SK-N-SH (cell line): Measurements from ENCODE around the gene LRP4.

Experiments
- CHD2 ChIP-seq: fragments of 150-350 bp; IDR thresholded peaks from 2 replicates; pipeline ENCODE4 v1.6.1; 2018; ENCODE audit warnings: low read length; ENCODE audit not compliant: partially characterized antibody
- CTCF ChIP-seq: fragments of 200-600 bp; sonication (generic); IDR thresholded peaks from 2 replicates; pipeline ENCODE4 v1.6.1; 2017; ENCODE audit warnings: antibody characterized with exemption, mild to moderate bottlenecking, moderate library complexity
- EP300 ChIP-seq, 2 experiments: IDR thresholded peaks; 2 replicates each; pipeline versions ENCODE4 v1.4.0 to v1.6.1; 2012; ENCODE audit warnings: borderline replicate concordance in 1 of 2, low read depth in 1 of 2, low read length in 1 of 2
- JUND ChIP-seq: IDR thresholded peaks from 2 replicates; pipeline ENCODE4 v1.4.0; 2012
- MEF2A ChIP-seq: IDR thresholded peaks from 2 replicates; pipeline ENCODE4 v1.4.0; 2012; ENCODE audit warnings: low read depth, borderline replicate concordance
- NRF1 ChIP-seq: IDR thresholded peaks from 2 replicates; pipeline ENCODE4 v1.6.1; 2012; ENCODE audit warnings: low read depth, mild to moderate bottlenecking, low read length
- POLR2AphosphoS5 ChIP-seq: IDR thresholded peaks from 2 replicates; pipeline ENCODE4 v1.6.1; 2012; ENCODE audit warnings: low read depth, low read length
- RAD21 ChIP-seq: IDR thresholded peaks from 2 replicates; pipeline ENCODE4 v1.6.1; 2012; ENCODE audit warnings: mild to moderate bottlenecking, low read length
- REST ChIP-seq: IDR thresholded peaks from 2 replicates; pipeline ENCODE4 v1.6.1; 2012; ENCODE audit warnings: mild to moderate bottlenecking, low read depth, low read length, moderate library complexity
- RXRA ChIP-seq: IDR thresholded peaks from 2 replicates; pipeline ENCODE4 v1.4.0; 2012; ENCODE audit warnings: low read depth, mild to moderate bottlenecking, borderline replicate concordance
- SIN3A ChIP-seq: IDR thresholded peaks from 2 replicates; pipeline ENCODE4 v1.6.1; 2012; ENCODE audit warnings: low read depth, mild to moderate bottlenecking, low read length, moderate library complexity, borderline replicate concordance
- SMC3 ChIP-seq: IDR thresholded peaks from 2 replicates; pipeline ENCODE4 v1.6.1; 2012; ENCODE audit warnings: low read depth, low read length, improper control_type of control experiment
- TAF1 ChIP-seq: IDR thresholded peaks from 2 replicates; pipeline ENCODE4 v1.6.1; 2012; ENCODE audit warnings: low read depth, mild to moderate bottlenecking, low read length, moderate library complexity, borderline replicate concordance
- TF ChIP-seq, protein P1 (sequence below): fragments of 150-350 bp; IDR thresholded peaks from 2 replicates; pipeline ENCODE4 v1.6.1; 2017; ENCODE audit warnings: antibody characterized with exemption, low read length, low read depth, borderline replicate concordance

DNA sequence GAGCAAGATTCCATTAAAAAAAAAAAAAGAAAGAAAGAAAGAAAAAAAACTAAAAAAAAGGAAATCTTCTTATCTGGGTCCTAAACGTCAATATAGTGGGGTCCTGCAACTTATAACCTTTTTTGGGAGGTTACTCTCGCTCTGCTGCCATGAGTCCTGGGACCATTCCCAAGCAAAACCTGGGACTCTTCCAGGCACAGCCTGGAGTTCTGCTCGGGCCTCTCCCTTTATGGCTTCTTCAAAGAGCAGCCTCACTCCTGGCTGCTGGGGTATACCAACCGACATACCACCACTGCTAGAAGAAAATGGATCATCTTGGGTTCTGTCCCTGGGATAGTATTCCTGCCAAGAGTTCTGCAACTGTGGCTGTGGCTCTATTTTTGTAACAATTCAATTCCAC lies 58.1 kb downstream of the LRP4 start:
- TF ChIP-seq CTCF (no peak), RXRA (no peak), SMC3 (no peak), JUND (no peak), POLR2AphosphoS5 (no peak), TAF1 (no peak), EP300 (IDR thresholded peaks at IDR 0.05; ENCODE audit: borderline replicate concordance in 1 of 2, low read depth in 1 of 2, low read length in 1 of 2) (no peak), REST (no peak), SIN3A (no peak), CHD2 (no peak), MEF2A (no peak), NRF1 (no peak), RAD21 (no peak)
- TF ChIP-seq, protein P1, sequence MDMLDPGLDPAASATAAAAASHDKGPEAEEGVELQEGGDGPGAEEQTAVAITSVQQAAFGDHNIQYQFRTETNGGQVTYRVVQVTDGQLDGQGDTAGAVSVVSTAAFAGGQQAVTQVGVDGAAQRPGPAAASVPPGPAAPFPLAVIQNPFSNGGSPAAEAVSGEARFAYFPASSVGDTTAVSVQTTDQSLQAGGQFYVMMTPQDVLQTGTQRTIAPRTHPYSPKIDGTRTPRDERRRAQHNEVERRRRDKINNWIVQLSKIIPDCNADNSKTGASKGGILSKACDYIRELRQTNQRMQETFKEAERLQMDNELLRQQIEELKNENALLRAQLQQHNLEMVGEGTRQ: no peak
